ENCODE data around the gene C1QTNF9. TPM values are rescaled to one million over a fixed set of nuclear protein-coding genes. Genes with fewer than 3 reads are reported as not detected.

C1QTNF9 gene
- total RNA-seq, 1 donor from 2014 or later = not detected

GRCh38 chr13:24287748-24288287 lies 21.6 kb upstream of the C1QTNF9 start:
- H3K4me3 Mint-ChIP-seq = no peak overlapping the region
- ChIA-PET POLR2A (no interaction called here), CTCF (no interaction called here)
- H3K4me1 Mint-ChIP-seq = no peaks in the 10 kb centered on the region
- H3K36me3 Mint-ChIP-seq (ENCODE audit: low read depth) = peaks cover 61% of the 10 kb centered on the region
- H3K27me3 Mint-ChIP-seq = no peaks in the 10 kb centered on the region
- no peaks in the 10 kb centered on the region for H3K9me3 Mint-ChIP-seq
- DNase-seq (no peak), ATAC-seq (ENCODE audit: low read depth) (no peak)
- H3K27ac Mint-ChIP-seq = no peak overlapping the region
- TF ChIP-seq, protein P1, sequence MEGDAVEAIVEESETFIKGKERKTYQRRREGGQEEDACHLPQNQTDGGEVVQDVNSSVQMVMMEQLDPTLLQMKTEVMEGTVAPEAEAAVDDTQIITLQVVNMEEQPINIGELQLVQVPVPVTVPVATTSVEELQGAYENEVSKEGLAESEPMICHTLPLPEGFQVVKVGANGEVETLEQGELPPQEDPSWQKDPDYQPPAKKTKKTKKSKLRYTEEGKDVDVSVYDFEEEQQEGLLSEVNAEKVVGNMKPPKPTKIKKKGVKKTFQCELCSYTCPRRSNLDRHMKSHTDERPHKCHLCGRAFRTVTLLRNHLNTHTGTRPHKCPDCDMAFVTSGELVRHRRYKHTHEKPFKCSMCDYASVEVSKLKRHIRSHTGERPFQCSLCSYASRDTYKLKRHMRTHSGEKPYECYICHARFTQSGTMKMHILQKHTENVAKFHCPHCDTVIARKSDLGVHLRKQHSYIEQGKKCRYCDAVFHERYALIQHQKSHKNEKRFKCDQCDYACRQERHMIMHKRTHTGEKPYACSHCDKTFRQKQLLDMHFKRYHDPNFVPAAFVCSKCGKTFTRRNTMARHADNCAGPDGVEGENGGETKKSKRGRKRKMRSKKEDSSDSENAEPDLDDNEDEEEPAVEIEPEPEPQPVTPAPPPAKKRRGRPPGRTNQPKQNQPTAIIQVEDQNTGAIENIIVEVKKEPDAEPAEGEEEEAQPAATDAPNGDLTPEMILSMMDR (IDR thresholded peaks at IDR 0.05) = no peak
- intact Hi-C loops (cut with micrococcal nuclease) = no loop called here

DNA sequence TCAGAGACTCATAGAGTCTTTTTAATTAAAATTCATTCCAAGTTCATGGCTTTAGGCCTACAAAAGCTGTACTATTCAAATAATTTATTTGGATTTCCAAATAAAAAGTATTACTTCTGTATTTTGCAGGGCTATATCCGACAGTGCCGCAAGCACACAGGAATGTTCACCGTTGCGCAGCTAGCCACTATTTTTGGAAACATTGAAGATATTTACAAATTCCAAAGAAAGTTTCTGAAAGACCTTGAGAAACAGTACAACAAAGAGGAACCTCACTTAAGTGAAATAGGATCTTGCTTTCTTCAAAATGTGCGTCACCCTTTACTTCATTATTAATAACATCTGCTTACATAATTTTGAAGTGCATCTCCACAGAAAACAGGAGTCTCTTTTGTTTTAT lies 20.5 kb upstream of the C1QTNF9 start:
- intact Hi-C loops (cut with micrococcal nuclease) = no loop called here
- no peaks in the 10 kb centered on the region for H3K4me1 Mint-ChIP-seq
- TF ChIP-seq, protein P1 (IDR thresholded peaks at IDR 0.05) = no peak
- DNase-seq = no peak
- ChIA-PET CTCF (no interaction called here), POLR2A (no interaction called here)
- no peak for ATAC-seq (ENCODE audit: low read depth)
- no peaks in the 10 kb centered on the region for H3K9me3 Mint-ChIP-seq
- no peaks in the 10 kb centered on the region for H3K27me3 Mint-ChIP-seq
- no peak overlapping the region for H3K4me3 Mint-ChIP-seq
- no peak overlapping the region for H3K27ac Mint-ChIP-seq
- H3K36me3 Mint-ChIP-seq (ENCODE audit: low read depth) = peaks cover 62% of the 10 kb centered on the region

DNA sequence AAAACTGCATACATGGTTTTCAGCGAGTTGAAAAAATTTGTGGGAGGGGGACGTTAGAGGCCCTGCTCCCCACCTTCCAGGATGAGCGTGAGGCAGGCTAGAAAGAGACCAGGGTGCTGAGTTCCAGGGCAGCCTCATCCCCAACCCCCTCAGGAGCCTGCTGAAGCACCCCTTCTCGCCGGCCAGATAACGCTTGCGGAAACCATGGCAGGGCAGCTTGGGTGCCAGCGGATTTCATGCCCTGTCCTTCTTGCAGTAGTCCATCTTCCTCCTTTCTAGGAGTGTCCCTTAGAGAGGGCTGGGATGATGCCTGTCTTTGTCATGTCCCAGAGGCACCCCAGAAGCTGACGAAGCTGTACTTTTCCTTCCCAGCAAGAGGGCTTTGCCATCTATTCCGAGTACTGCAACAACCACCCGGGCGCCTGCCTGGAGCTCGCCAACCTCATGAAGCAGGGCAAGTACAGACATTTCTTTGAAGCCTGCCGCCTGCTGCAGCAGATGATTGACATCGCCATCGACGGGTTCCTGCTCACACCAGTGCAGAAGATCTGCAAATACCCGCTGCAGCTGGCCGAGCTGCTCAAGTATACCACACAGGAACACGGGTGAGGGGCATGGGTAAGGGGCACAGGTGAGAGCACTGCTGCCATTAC lies 19.0 kb upstream of the C1QTNF9 start:
- POLR2A ChIA-PET = no interaction called here
- CTCF ChIA-PET = no interaction called here
- H3K9me3 Mint-ChIP-seq = no peaks in the 10 kb centered on the region
- intact Hi-C loops (cut with micrococcal nuclease) = no loop called here
- no peaks in the 10 kb centered on the region for H3K27me3 Mint-ChIP-seq
- H3K4me3 Mint-ChIP-seq = no peak overlapping the region
- TF ChIP-seq, protein P1 (IDR thresholded peaks at IDR 0.05) = no peak
- no peak for DNase-seq
- no peak overlapping the region for H3K27ac Mint-ChIP-seq
- no peak for ATAC-seq (ENCODE audit: low read depth)
- H3K36me3 Mint-ChIP-seq (ENCODE audit: low read depth) = peaks cover 64% of the 10 kb centered on the region
- H3K4me1 Mint-ChIP-seq = no peaks in the 10 kb centered on the region

- Mint-ChIP-seq H3K4me3 (no peak overlapping the region), H3K4me1 (no peaks in the 10 kb centered on the region), H3K27ac (no peak overlapping the region), H3K27me3 (no peaks in the 10 kb centered on the region), H3K9me3 (no peaks in the 10 kb centered on the region), H3K36me3 (ENCODE audit: low read depth) (peaks cover 66% of the 10 kb centered on the region)
- intact Hi-C loops (cut with micrococcal nuclease) = no loop called here
- CTCF ChIA-PET = no interaction called here
- TF ChIP-seq, protein P1 (IDR thresholded peaks at IDR 0.05) = no peak
- ATAC-seq (ENCODE audit: low read depth) (no peak), DNase-seq (no peak)
- POLR2A ChIA-PET = no interaction called here
Measured at GRCh38 chr13:24292481-24292880, 16.9 kb upstream of the C1QTNF9 start.

DNA sequence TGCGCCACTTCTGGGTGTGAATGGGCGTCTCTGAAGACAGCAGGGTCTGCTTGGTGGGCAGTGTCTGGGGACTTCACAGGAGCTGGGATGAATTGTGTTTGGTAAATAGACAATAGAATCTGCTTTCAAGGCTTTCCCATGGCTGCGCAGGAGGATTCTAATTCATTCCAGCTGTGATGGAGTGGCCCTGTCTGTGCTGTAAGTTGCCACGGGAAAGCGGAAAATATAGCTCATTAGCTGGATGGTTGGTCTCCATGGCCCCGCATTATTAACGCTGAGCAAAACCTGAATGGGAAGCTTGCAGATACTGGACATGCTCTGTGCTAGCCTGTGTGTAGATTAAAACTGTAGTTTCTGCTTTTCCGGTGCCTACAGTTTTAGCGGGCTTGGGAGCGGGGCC lies 15.6 kb upstream of the C1QTNF9 start:
- peaks cover 70% of the 10 kb centered on the region for H3K36me3 Mint-ChIP-seq (ENCODE audit: low read depth)
- no peak overlapping the region for H3K27ac Mint-ChIP-seq
- H3K9me3 Mint-ChIP-seq = no peaks in the 10 kb centered on the region
- ChIA-PET CTCF (no interaction called here), POLR2A (no interaction called here)
- no peaks in the 10 kb centered on the region for H3K4me1 Mint-ChIP-seq
- H3K27me3 Mint-ChIP-seq = no peaks in the 10 kb centered on the region
- ATAC-seq (ENCODE audit: low read depth) = no peak
- intact Hi-C loops (cut with micrococcal nuclease) = no loop called here
- no peak overlapping the region for H3K4me3 Mint-ChIP-seq
- DNase-seq = no peak
- TF ChIP-seq, protein P1 (IDR thresholded peaks at IDR 0.05) = no peak
